Stimulated activated CD4-positive, alpha-beta T cell treated with anti-CD3 and anti-CD28 coated beads, Interleukin-12 subunit alpha, Interleukin-12 subunit beta, amount 100 ng/mL, for 4 hours (primary cell): Measurements from ENCODE around the gene DCN.

ENCODE experiments used
- DNase-seq: peaks from one replicate; pipeline ENCODE4 v3.0.0-alpha.2; 2020

Gene DCN

DNA sequence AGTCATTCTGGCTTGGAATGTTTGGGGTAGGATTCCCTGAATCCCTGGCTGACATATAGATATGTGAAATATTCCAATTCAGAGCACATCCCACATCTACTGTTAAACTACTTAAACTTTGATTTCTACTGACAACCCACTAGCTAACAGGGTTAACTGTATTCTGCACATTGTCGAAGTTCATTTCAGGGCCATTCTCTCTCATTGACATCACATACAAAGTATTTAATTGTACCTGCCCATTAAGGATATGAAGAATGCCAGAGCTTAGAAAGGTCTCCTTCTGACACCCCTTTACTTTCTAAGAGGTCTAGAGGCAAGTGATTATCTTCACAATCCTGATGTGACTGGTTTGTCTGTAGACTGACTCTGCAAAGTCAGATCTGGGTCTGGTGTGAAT lies 2.8 kb upstream of the DCN start:
- no peak for DNase-seq

DNA sequence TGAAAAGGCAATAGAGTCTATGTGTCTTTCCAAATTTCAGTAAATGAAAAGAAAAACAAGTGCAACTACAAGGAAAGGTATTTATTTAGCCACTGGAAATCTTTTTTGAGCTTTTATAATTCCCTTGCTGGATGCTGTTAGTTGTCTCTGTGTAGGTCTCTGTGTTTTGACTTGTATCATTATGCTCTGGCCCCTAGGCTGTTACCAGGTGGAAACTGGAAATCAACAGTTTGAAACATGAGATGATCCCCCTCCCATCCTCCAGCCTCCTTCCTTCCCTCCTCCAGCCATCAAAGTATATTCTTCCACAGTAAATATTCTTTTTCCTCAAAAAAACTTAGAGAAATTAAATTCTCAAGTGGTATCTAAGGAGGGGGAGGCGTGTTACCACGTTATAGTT lies 934 bp upstream of the DCN start:
- DNase-seq = no peak

DNA sequence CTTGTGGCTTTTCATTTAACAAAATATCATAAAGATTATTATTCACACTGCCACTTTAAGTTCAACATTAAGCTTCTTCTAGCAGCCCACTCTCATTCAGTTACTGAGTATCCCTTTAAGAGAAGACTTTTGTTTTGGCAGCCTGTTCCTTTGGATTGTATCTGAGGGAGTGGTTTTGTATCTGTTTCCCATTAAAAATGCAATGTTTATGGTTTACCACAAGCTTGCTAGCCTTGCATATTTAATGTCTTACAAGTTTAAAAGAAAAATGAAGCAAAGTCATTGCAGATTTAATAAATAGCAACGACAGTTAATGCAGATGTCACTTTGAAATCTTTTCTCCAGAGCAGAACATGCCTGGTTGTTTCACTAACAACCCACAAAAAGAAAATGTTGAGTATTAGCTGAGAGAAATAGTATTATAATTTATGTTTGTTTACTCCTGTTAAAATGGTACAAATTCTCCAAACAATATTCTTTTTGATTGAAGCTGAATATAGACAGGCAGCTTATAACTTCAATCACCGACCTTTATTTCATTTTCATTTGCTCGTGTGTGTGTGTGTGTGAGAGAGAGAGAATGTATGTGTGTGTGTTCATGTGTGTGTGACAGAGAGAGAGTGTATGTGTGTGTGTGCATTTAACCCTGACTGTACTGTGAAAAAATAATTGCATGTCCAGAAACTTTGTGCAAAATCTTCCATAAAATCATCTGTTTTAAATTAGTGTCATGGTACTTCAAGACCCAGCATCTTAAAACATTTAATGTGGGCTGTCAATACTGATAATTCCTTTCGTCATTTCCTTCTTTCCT lies 1.8 kb downstream of the DCN start:
- no peak for DNase-seq

DNA sequence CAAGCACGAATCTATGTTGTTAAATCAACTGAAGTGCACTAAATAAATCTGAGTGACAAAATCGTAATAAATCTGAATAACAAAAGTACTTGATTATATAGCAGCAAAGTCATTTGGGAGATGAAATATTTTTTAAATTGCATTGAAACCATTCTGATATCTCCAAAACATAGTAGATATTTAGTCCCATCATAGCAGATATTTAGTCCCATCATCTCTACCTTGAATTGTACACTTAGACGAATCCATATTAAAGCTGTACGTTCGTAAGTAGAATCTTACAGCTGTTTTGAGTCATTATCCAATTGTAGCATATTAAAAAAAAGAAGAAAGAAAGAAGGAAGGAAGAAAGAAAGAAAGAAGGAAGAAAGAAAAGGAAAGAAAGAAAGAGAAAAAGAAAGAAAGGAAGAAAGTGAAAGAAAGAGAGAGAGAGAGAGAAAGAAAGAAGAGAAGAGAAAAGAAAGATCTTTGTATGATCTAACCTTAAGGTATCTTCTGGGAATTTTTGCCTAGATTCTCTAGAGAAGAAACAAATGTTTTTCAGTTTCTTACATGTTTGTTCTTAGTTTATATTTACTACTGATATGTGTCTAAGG lies 2.6 kb downstream of the DCN start:
- no peak for DNase-seq

DNA sequence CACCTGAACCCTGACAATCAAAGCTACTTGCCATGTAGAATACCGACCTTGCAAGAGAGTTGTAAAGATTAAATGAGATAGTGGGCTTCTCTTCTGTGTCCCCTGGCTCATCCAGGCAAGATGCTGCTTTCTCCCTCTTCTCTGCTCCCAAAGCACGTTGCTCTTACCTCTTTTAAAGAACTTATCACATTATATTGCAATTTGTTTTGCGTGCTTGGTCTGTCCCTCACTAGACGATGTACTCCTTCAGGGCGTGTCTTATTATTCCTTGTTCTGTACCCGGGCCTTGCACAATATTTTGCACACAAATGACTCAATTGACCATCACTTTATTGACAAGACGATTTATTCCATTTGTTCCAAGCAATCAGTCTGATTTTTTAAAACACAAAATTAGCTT lies 3.3 kb downstream of the DCN start:
- DNase-seq = no peak

DNA sequence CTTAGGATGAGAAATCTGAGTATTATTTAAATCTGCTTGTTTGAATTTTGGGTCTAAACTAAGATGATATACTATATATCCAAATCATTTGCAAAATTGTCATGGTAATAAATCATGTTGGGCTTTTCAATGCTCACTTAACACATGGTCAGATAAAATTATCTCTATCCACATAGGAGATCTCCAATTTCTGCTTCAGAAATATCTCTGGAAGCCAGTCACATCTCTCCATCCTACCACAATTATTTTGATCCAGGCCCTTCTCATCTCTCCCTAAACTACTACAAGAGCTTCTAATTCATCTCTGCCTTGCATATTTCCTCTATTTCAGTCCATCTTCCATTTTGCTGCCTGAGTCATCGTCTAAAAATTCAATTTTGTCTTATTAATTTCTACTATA lies 3.8 kb downstream of the DCN start:
- no peak for DNase-seq

DNA sequence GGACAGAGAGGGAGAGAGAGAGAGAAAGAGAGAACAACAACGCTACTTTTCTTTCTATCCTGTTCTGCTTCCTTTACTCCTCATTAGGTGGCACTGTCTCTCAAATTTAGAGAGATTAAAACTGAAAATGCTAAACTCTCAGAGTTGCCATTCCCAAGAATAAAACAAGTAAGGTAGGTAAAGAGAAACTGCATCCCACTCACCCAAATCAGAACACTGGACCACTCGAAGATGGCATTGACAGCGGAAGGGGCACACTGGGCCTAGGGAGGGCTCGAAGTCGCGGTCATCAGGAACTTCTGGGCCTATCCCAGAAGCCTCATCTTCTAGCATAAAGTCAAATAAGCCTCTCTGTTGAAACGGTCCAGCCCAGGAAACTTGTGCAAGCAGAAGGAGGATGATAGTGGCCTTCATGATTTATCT lies 4.5 kb downstream of the DCN start:
- no peak for DNase-seq

DNA sequence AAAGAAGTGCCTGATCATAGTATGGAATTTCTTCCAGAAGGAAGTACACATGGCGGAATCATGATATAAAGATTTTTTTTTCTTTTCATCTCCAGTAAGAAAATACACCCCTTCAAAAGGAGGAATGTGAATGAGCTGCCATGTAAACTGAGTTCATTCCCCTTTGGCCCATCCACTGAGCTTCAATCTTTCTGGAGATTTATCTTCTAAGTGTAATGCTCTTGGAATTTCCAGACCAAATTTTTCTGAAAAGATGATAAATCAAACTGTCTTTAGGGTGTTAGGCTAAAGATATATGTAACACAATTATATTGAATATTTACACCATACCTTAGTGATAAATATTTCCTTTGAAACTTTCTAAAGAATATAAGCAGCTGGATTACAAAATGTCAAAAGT lies 5.2 kb downstream of the DCN start:
- no peak for DNase-seq

DNA sequence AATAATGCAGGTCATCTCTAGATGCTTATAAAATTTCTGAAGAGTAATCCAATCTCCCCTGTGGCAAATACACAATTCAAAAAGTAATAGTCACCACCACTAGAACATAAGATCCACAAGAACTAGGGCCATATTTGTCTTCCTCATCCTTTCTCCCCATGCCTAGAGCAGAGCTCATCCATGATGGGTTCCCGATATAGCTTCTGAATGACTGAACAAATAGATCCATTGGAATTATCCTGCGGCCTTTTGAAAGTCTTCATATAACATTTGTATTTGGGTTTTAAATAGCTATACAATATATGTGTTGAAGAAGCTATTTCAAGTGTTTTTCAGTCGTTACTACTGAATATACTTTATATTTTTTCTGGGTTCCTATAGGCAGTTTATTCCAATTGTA lies 5.7 kb downstream of the DCN start:
- no peak for DNase-seq

DNA sequence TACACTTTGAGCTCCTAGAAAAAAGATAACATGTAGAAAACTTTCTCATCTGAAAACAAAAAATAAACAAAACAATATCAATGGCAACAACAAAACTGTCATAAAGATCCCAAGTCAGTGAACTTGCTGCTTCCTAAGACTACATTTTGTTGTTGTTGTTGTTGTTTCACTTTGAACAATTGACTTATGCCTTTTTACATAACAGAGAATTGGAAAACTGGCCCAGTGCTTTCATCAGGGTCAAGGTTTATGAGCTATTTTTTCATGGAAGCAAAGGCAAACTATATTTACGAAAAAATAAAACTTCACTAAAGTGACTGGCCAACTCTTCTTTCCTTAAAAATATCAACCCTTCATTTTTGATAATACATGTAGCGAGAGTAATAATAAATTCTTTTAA lies 6.3 kb downstream of the DCN start:
- DNase-seq = no peak

DNA sequence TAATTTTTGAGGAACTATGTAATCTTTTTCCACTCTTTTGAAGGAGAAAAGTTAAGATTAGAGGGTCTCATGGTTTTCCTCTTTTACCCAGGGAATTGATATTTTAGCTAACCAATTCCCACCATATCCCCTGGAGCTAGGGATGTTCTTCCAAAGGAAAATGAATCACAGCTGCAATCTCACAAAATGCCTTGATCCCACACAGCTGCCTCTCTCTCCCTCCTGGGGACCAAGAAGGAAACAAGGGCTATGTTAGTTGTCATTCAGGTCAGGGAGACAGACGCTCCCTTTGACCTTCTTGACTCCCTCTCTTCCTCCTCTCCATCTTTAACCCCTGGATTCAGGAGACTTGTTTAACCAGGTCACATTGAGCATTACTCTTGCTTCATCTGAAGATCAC lies 9.5 kb downstream of the DCN start:
- no peak for DNase-seq

DNA sequence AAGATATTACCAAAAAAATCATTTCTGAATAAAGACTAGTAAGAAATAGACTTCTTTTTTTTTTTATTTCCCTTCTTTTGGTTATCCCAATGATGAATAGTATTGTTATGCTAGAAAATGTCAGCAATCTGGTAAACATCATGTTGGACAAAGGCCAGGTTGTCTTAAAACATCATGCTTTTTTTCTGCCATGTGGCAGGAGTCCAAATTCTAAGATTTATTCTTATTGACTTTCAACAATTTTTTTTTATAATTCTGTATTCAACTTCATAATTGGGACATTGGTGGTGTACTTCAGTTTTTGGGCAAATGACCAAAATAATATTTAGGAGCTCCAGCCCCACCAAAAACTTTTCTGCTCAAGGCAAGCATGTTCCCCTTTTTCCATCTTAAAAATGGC lies 10.5 kb downstream of the DCN start:
- DNase-seq = no peak

DNA sequence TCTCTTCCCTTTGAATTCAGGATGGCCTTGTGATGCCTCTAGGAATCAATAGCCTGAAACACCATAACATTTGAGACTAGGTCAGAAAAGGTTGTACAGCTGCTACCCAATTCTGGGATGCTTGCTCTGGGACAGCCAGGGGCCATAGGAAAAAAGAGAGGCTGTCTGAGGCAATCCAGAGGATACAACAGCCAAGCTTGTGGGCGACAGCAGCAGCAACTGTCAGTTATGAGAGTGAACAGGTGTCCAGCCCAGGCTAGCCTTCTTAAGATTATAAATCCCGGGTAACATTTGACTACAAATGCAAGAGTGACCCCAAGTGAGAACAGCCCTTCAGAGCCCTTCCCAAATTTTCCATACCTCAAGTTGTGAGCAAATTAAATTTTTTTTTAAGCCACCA lies 11.1 kb downstream of the DCN start:
- DNase-seq = no peak

DNA sequence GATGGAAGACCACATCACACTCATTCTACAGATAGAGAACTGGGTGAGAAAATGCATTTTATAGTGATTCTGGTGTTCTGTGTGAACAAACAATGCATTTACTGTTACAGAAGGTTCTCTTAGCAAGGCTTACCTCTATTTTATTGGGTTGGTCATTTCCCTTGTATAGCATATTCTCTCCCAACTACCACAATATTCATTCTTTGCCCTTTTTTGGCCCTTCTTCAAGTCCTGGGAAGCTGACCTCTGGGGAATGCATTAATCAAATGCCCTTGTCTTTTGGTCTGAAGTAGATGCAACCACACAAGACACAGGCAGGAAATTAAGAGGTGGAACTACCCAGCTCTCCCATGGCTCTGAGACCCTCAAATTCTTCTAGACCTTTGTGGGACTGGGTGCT lies 19.5 kb downstream of the DCN start:
- no peak for DNase-seq

DNA sequence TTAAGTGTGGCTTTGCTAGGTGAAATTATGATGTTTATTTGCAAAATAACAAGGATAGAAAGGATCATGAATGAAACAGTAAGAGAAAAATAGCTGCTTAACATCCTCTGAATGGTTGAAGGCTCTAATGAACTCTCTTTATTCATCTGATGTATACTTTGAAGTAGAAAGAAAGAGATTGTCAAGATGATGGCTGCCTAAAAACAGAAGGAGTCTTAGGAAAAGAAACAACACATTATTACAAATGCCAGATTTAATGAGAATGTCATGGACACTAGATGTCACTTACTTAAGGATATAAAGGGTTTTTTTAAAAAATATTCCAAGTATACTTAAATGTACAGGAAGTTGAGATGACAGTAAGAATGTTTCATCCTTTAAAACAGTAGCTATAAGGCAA lies 21.6 kb downstream of the DCN start:
- no peak for DNase-seq

DNA sequence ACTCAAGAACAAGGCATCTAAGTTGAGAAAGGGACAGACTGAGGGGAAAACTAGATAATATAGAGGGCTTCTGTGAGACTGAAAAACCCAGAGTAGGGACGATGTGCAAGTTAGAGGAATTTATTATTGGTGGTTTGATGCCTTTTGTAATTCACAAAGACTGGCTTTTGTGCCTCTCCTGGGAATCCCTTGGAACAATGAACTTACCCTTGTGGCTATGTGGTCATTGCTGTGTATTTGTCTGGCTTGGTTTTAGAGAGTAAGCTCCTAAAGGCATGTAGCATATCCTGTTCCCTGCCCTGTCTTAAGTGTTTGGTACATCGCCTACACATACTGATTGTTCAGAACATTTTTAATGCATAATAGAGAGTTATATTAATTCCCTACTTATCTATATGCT lies 26.6 kb downstream of the DCN start:
- no peak for DNase-seq

DNA sequence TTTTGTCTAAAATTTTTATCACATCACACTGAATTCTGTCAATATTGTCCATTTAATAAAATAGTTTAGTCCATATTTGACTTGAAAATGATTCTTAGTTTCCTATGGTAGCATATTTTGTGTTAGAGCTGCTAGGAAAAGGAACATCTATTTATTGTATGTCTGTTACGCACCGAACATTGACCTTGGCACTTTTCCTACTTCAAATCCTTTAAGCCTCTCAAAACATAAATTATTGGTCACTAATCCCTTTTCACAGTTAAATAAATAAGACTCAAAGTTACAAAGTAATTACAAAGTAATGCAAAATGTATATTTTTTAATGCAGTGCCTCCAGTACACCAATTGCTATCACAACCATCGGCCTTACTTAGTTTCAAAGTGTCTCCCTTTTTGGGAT lies 28.5 kb downstream of the DCN start:
- no peak for DNase-seq

DNA sequence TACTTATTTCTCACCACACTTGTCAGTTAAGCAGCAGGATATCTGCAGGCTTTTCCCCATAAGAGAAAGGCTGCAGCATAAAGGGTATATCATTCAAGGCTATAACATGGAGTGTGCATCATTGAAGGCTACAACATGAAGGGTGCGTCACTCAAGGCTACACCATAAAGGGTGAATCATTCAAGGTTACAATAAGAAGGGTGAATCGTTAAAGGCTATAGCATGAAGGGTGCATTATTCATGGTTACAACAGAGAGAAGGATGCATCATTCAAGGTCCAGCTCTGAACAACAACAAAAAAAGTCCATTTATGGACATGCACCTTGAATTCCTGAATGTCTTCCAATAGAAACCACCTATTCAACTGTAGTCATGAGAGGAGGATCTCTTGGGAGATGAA lies 38.6 kb downstream of the DCN start:
- no peak for DNase-seq

DNA sequence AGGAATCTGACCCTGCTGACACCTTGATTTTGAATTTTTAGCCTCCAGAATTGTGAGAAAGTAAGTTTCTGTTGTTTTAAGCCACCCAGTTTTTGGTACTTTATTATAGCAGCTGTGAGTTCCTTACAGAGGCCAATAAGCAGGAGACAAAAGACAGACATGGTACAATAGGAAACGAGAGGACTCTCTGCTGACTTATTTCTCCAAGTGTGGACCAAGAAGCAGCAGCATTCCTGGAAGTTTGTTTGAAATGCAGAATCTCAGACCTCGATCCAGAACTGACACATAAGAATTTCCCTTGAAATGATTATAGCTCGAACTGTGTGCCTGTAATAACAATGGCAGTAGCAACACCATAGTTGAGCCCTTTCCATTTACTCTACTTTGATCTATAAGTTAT lies 39.4 kb downstream of the DCN start:
- no peak for DNase-seq

DNA sequence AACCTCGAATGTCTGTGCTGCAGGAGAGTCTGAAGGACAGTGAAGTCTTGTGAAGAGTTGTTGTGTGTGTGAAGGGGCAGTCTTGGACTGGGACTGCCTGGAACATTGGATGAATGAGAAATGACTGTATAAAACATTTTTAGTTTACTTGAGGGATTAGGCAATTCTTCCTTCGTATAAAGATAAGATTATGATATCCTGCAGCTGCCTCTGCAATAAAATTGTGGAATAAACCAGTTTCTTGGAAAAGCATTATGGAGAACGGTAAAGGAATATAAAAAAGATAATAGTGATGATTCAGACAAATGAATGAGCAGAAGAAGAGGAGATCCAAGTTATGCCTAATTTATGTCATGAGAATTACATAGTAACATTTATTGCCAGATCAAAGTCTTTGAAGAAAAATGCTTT lies 40.4 kb downstream of the DCN start:
- DNase-seq = no peak

DNA sequence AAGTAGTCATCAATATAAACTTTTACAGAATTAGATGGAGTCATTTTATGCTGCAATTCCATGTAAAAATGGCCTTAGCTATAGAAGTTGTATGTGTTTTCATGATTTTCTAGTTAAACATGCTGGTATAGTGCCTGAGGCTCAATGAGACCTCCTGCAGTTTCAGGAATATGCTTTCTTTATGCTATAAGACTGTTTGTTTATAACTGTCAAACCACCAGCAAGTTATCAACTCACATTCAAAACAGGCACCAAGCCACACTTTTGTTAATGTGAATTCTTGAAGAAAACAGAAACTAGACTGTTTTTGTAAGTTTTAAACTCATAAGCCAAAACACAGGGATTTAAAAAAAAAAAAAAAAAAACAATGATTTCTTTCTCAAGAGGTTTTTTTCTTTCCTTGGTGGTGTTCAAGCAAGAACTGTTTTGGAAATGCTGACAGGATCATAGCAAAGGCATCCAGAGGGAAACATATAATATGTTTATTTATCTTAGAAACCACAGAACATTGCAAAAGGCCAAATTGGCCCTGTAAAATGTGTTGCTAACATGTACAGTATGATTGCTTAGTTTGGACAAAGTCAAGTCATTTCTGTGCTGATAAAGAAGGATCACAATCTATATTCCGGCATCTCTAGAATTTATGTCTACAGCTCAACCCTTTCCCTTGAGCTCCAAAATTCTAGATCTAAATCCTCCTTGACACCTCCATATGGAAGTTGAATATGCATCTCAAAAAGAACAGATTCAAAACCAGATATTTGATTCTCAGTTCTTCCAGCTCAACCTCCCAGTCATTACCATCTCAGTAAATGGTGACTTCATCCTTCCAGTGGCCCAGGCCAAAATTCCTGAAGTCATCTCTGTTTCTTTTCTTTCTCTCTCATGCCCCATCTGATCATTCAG lies 42.3 kb downstream of the DCN start:
- no peak for DNase-seq

DNA sequence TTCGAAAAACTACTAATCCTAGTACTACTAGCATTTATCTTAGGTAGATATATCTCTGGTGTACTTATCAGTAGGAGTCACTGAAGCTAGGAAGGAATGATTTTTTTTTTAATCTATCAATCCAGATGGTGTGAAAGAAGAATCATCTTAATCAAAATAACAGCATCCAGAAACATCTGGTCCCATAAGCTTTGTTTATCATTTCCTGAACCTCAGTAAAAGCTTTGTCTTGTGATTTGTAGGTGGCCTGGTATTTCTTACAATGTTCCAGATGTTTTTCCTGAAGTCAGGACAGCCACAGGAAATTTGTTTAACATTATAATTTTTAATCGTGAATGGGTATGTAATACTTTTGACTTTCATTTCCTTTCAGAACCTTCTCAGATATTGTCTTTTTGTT lies 43.3 kb downstream of the DCN start:
- no peak for DNase-seq

DNA sequence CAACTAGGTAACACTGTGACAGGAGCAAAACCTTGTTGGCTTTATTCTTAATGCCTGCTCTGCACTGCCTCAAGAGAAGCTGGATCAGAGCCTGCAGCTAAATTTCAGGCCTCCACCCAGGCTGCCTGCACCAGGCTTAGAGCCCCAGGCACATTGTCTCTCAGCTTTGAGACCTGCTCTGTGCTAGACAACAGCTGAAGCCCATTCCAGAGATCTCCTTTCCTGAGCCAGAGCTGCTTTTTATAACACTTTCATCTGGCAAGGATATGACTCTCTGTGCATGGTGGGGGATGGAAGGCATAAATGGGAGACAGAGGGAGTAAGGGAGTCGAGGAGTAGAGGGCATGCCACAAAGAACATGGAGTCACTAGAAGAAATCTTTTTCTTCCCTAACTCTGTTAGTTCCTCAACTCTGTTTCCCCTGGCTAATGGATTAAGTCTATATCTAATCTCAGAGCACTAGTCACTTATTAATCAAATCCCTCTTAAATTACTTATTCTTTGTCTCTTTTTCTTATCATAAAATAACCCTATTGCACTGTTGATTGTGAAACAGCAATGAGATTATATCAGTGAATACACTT lies 44.2 kb downstream of the DCN start:
- no peak for DNase-seq

DNA sequence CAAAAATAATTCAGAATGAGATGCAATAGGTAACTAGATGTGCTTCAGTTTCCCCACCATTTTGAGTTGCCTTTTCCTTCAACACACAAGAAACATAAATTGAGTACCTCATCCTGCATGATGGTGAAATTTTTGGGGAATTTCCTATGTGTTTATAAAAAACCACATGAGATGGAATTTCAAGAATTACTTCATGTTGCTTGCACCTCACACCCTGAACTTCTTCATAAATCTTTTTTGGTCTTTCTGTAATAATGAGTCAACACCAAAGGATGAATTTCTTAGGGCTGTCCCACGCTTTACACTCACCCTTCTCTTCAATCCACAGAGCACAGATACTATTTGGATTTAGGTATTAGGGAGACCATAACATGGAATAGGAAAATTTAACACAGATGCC lies 48.7 kb downstream of the DCN start:
- no peak for DNase-seq
